K562 (cell line): ENCODE results near the gene FAM180B. TPM values are rescaled to one million over a fixed set of nuclear protein-coding genes. Genes with fewer than 3 reads are reported as not detected.

ENCODE experiments used
- BCOR ChIP-seq: fragments of 450-650 bp; IDR thresholded peaks from 2 replicates; pipeline ENCODE4 v1.6.1; 2016
- CBFA2T2 ChIP-seq: fragments of 450-650 bp; conservative IDR thresholded peaks from 2 replicates; pipeline ENCODE4 v1.6.1; 2017; ENCODE audit warnings: mild to moderate bottlenecking
- CBX5 ChIP-seq: IDR thresholded peaks from 2 replicates; pipeline ENCODE4 v1.6.1; 2014; ENCODE audit warnings: low read depth, borderline replicate concordance
- GMEB1 ChIP-seq: fragments of 250-450 bp; sonication (Bioruptor Pico); IDR thresholded peaks from 2 replicates; pipeline ENCODE4 v1.4.0; 2020; ENCODE audit warnings: mild to moderate bottlenecking
- HMGN3 ChIP-seq: IDR thresholded peaks from 2 replicates; pipeline ENCODE4 v1.6.1; 2011; ENCODE audit warnings: borderline replicate concordance, low read depth, mild to moderate bottlenecking, mixed read lengths, low read length; ENCODE audit not compliant: insufficient read length; ENCODE audit errors: extremely low read depth
- HNRNPL ChIP-seq: fragments of 200-400 bp; formaldehyde crosslinking; IDR thresholded peaks from 2 replicates; pipeline ENCODE4 v1.6.1; 2017; ENCODE audit warnings: low read depth, mild to moderate bottlenecking, low read length
- MCM5 ChIP-seq: fragments of 450-650 bp; IDR thresholded peaks from 2 replicates; pipeline ENCODE4 v1.6.1; 2016; ENCODE audit warnings: low read depth
- NCOR1 ChIP-seq: fragments of 450-650 bp; IDR thresholded peaks from 2 replicates; pipeline ENCODE4 v1.6.1; 2016; ENCODE audit warnings: mild to moderate bottlenecking, moderate library complexity
- NELFE ChIP-seq: IDR thresholded peaks from 2 replicates; pipeline ENCODE4 v1.6.1; 2011; ENCODE audit warnings: mild to moderate bottlenecking; ENCODE audit not compliant: insufficient read depth, insufficient read length
- NFATC3 ChIP-seq: fragments of 450-650 bp; IDR thresholded peaks from 2 replicates; pipeline ENCODE4 v1.6.1; 2017; ENCODE audit warnings: mild to moderate bottlenecking
- PHB ChIP-seq: fragments of 250-450 bp; sonication (Bioruptor Pico); IDR thresholded peaks from 2 replicates; pipeline ENCODE4 v1.5.0; 2021
- POLR2A ChIP-seq: fragments of 450-650 bp; conservative IDR thresholded peaks from 2 replicates; pipeline ENCODE4 v1.6.1; 2016
- POLR2B ChIP-seq: fragments of 450-650 bp; IDR thresholded peaks from 2 replicates; pipeline ENCODE4 v1.6.1; 2018; ENCODE audit warnings: low read depth; ENCODE audit not compliant: partially characterized antibody
- POLR2H ChIP-seq: IDR thresholded peaks from 2 replicates; pipeline ENCODE4 v1.6.1; 2016; ENCODE audit warnings: missing genetic modification characterization, low read depth, mild to moderate bottlenecking, control low read depth, missing compliant biosample characterization, moderate library complexity
- RB1 ChIP-seq: fragments of 450-650 bp; IDR thresholded peaks from 2 replicates; pipeline ENCODE4 v1.6.1; 2017; ENCODE audit warnings: low read depth, mild to moderate bottlenecking
- RBM25 ChIP-seq: fragments of 200-400 bp; formaldehyde crosslinking; IDR thresholded peaks from 2 replicates; pipeline ENCODE4 v1.6.1; 2018; ENCODE audit warnings: low read length, low read depth, moderate library complexity; ENCODE audit not compliant: severe bottlenecking
- SMAD4 ChIP-seq: fragments of 250-450 bp; sonication (Bioruptor Pico); conservative IDR thresholded peaks from 2 replicates; pipeline ENCODE4 v1.8.0; 2021; ENCODE audit warnings: inconsistent platforms, mild to moderate bottlenecking, moderate library complexity
- SOX6 ChIP-seq: fragments of 450-650 bp; IDR thresholded peaks from 2 replicates; pipeline ENCODE4 v1.6.1; 2014; ENCODE audit warnings: mild to moderate bottlenecking
- TARDBP ChIP-seq: fragments of 450-650 bp; IDR thresholded peaks from 2 replicates; pipeline ENCODE4 v1.6.1; 2016
- ZNF583 ChIP-seq: fragments of 250-450 bp; sonication (Bioruptor Pico); IDR thresholded peaks from 2 replicates; pipeline ENCODE4 v1.4.0; 2020
- ZNF707 ChIP-seq: fragments of 250-450 bp; sonication (Bioruptor Pico); conservative IDR thresholded peaks from 2 replicates; pipeline ENCODE4 v1.8.0; 2022; ENCODE audit warnings: inconsistent platforms, mild to moderate bottlenecking, moderate library complexity
- polyA plus RNA-seq, 8 experiments: library from polyadenylated mRNA; depleted of rRNA in 4 of 8; stranded (reverse) in 5 of 8; unstranded in 3 of 8; fragments of >200 nt; fragmentation: Nextera tagmentation in 2 of 8; fragmentation: Illumina TruSeq in 1 of 8; extraction: Ambion mirVana in 2 of 8; extraction: Trizol in 1 of 8; gene quantifications; 2 replicates each; pipeline versions ENCODE4 v1.2.1 to v1.2.3, GENCODE V29; 2011 to 2014; ENCODE audit warnings: inconsistent platforms in 1 of 8, missing spikeins in 1 of 8
- total RNA-seq, 7 experiments: library from RNA; depleted of rRNA in 6 of 7; stranded (reverse); fragments of >200 nt in 6 of 7; fragmentation: Illumina TruSeq in 2 of 7; extraction: Trizol in 2 of 7; gene quantifications; 2 replicates each; pipeline versions ENCODE4 v1.2.1 to v1.2.3, GENCODE V29; 2011 to 2021; ENCODE audit warnings: low replicate concordance in 1 of 7
- TF ChIP-seq, protein P1 (sequence below), 2 experiments: fragments of 450-650 bp; IDR thresholded peaks; 2 replicates each; pipeline ENCODE4 v1.6.1; 2016
- TF ChIP-seq, protein P2 (sequence below): fragments of 450-650 bp; formaldehyde crosslinking; IDR thresholded peaks from 2 replicates; pipeline ENCODE4 v1.4.0; 2022; ENCODE audit warnings: mild to moderate bottlenecking, moderate library complexity
- TF ChIP-seq, protein P3 (sequence below): sonication (generic); formaldehyde crosslinking; IDR thresholded peaks from 2 replicates; pipeline ENCODE4 v1.8.1; 2023; ENCODE audit warnings: mild to moderate bottlenecking, missing genetic modification reagents

Gene FAM180B
- total and polyA plus RNA-seq, 9 of the 15 experiments (the other 6 are each of a cell fraction or from before 2014, with no cell fraction given): 0.05 to 0.14 TPM; not detected in 7

DNA sequence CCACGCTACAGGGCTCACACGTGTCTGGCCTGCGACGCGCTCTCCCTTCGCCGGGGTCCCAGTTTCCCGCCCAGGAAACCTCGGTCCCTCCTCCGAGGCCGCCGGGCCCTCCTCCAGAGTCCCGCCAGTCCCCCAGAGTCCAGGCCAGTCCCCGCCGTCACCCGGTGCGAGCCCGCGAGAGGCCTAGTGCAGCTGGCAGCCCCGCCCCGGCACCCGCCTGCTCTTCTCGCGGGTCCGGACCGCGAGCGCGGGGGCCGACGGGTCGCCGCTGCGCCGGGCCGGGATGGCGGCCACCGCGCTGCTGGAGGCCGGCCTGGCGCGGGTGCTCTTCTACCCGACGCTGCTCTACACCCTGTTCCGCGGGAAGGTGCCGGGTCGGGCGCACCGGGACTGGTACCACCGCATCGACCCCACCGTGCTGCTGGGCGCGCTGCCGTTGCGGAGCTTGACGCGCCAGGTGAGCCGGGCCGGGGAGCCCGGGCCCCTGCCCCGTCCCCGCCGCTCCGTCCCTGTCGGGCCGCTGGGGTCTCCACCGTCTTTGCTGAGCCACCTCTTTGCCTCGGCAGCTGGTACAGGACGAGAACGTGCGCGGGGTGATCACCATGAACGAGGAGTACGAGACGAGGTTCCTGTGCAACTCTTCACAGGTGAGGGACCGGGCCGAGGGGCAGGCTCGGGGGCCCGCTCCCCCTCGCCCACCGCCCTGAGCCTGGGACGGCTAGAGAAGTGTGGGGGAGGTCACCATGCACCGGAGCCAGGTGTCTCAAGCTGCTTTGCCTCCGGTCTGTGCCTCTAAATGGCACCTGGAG lies 20.9 kb upstream of the FAM180B start, which contains the start of gene PTPMT1 (continued):
- TF ChIP-seq SMAD4 (CRISPR knock-in tag): peak; percentile 79
- TF ChIP-seq HMGN3: peak; percentile 42
- peak; percentile 35; the same call in 1 of the 2 replicates for TF ChIP-seq NCOR1
- 0 out of 2 replicates have a peak, but pooled peaks have one; percentile 7 for TF ChIP-seq ZNF583 (CRISPR knock-in tag)
- peak; percentile 91 for TF ChIP-seq RB1
- TF ChIP-seq, protein P1, sequence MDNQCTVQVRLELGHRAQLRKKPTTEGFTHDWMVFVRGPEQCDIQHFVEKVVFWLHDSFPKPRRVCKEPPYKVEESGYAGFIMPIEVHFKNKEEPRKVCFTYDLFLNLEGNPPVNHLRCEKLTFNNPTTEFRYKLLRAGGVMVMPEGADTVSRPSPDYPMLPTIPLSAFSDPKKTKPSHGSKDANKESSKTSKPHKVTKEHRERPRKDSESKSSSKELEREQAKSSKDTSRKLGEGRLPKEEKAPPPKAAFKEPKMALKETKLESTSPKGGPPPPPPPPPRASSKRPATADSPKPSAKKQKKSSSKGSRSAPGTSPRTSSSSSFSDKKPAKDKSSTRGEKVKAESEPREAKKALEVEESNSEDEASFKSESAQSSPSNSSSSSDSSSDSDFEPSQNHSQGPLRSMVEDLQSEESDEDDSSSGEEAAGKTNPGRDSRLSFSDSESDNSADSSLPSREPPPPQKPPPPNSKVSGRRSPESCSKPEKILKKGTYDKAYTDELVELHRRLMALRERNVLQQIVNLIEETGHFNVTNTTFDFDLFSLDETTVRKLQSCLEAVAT (IDR thresholded peaks at IDR 0.05): no peak
- no peak for TF ChIP-seq NFATC3
- no peak for TF ChIP-seq MCM5
- TF ChIP-seq ZNF707: no peak
- TF ChIP-seq, protein P2, sequence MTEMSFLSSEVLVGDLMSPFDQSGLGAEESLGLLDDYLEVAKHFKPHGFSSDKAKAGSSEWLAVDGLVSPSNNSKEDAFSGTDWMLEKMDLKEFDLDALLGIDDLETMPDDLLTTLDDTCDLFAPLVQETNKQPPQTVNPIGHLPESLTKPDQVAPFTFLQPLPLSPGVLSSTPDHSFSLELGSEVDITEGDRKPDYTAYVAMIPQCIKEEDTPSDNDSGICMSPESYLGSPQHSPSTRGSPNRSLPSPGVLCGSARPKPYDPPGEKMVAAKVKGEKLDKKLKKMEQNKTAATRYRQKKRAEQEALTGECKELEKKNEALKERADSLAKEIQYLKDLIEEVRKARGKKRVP (CRISPR knock-in tag): no peak
- no peak for TF ChIP-seq PHB (CRISPR knock-in tag)
- TF ChIP-seq CBFA2T2: no peak
- 0 out of 2 replicates have a peak, but pooled peaks have one; percentile 56 for TF ChIP-seq SOX6
- peak; percentile 22; the same call in 1 of the 2 replicates for TF ChIP-seq TARDBP
- TF ChIP-seq HNRNPL: 0 out of 2 replicates have a peak, but pooled peaks have one; percentile 52
- no peak for TF ChIP-seq NELFE
- peak; percentile 60 for TF ChIP-seq POLR2H (tag)
- 0 out of 2 replicates have a peak, but pooled peaks have one; percentile 23 for TF ChIP-seq GMEB1 (CRISPR knock-in tag)
- TF ChIP-seq, protein P3, sequence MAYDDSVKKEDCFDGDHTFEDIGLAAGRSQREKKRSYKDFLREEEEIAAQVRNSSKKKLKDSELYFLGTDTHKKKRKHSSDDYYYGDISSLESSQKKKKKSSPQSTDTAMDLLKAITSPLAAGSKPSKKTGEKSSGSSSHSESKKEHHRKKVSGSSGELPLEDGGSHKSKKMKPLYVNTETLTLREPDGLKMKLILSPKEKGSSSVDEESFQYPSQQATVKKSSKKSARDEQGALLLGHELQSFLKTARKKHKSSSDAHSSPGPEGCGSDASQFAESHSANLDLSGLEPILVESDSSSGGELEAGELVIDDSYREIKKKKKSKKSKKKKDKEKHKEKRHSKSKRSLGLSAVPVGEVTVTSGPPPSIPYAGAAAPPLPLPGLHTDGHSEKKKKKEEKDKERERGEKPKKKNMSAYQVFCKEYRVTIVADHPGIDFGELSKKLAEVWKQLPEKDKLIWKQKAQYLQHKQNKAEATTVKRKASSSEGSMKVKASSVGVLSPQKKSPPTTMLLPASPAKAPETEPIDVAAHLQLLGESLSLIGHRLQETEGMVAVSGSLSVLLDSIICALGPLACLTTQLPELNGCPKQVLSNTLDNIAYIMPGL (CRISPR knock-in tag): peak; percentile 33; the same call in 1 of the 2 replicates
- no peak for TF ChIP-seq CBX5
- TF ChIP-seq POLR2A: peak; percentile 79
- TF ChIP-seq RBM25: peak; percentile 91
- TF ChIP-seq POLR2B: peak; percentile 56
- TF ChIP-seq BCOR: 0 out of 2 replicates have a peak, but pooled peaks have one; percentile 27
